NCI-H2227 (cell line): ENCODE measurements around the gene HOXA10.
A peak's percentile ranks its signal among the peaks of the same experiment; 100 is the strongest.

Source experiments
- DNase-seq: peaks from one replicate; lab custom pipeline; 2025; ENCODE audit not compliant: unreplicated experiment; lab: John Stamatoyannopoulos, UW

Gene HOXA10

GRCh38 chr7:27157702-27158431 lies 16.3 kb downstream of the HOXA10 start:
- DNase-seq, result no peak

GRCh38 chr7:27156916-27157701 lies 17.0 kb downstream of the HOXA10 start:
- DNase-seq, result peak; percentile 21

- DNase-seq, result peak; percentile 78
Measured at GRCh38 chr7:27156508-27156898, 17.6 kb downstream of the HOXA10 start, which contains the start of gene HOXA7. Gene HOXA7 (minus strand): TSS chr7:27156675. CDS start chr7:27156545, 130 bp downstream.

GRCh38 chr7:27155816-27156507 lies 18.2 kb downstream of the HOXA10 start:
- peak; percentile 43 for DNase-seq

GRCh38 chr7:27154901-27155815 lies 19.0 kb downstream of the HOXA10 start:
- no peak for DNase-seq

- DNase-seq, result no peak
Measured at GRCh38 chr7:27154369-27154768, 19.8 kb downstream of the HOXA10 start.

GRCh38 chr7:27153526-27153925 lies 20.6 kb downstream of the HOXA10 start:
- DNase-seq, result no peak

- DNase-seq, result no peak
Measured at GRCh38 chr7:27152816-27153442, 21.2 kb downstream of the HOXA10 start.

- DNase-seq, result peak; percentile 10
Measured at GRCh38 chr7:27151931-27152815, 21.9 kb downstream of the HOXA10 start, which contains the start of gene HOXA3. Gene HOXA3 (minus strand): TSS chr7:27152583. CDS start chr7:27110640, 41,943 bp downstream.

GRCh38 chr7:27151341-27151930 lies 22.7 kb downstream of the HOXA10 start:
- DNase-seq, result no peak

GRCh38 chr7:27150568-27151340 lies 23.4 kb downstream of the HOXA10 start:
- peak; percentile 81 for DNase-seq

GRCh38 chr7:27149842-27150567 lies 24.1 kb downstream of the HOXA10 start:
- DNase-seq, result no peak

GRCh38 chr7:27148756-27149641 lies 25.1 kb downstream of the HOXA10 start:
- DNase-seq, result no peak

GRCh38 chr7:27148031-27148755 lies 25.9 kb downstream of the HOXA10 start:
- no peak for DNase-seq

- DNase-seq, result no peak
Measured at GRCh38 chr7:27147199-27148030, 26.7 kb downstream of the HOXA10 start, which contains the start of gene HOXA6. Gene HOXA6 (minus strand): TSS chr7:27147774. CDS start chr7:27147749, 25 bp downstream.
